Adipocyte (in vitro differentiated cells): ENCODE results near the gene THAP7.
"Not testable (repeated sequence)": the region's sequence is repeated elsewhere in the genome, so short reads cannot be mapped to it uniquely, and the experiment has no call there.

Source experiments
- DNase-seq: peaks from one replicate; pipeline ENCODE4 v3.0.0-alpha.2; 2015; ENCODE audit warnings: low read depth
- H3K27me3 ChIP-seq: replicated peaks from 2 replicates; pipeline ENCODE4 v1.7.0; 2013; ENCODE audit warnings: mild to moderate bottlenecking, low read length, moderate library complexity; ENCODE audit not compliant: control insufficient read depth, insufficient read depth
- H3K36me3 ChIP-seq: 2 replicates; pipeline ENCODE4 v1.7.0; 2013; ENCODE audit warnings: low read length, mild to moderate bottlenecking, moderate library complexity; ENCODE audit not compliant: control insufficient read depth, insufficient read depth, severe bottlenecking
- H3K4me1 ChIP-seq: 2 replicates; pipeline ENCODE4 v1.7.0; 2013; ENCODE audit warnings: mild to moderate bottlenecking, low read length, moderate library complexity; ENCODE audit not compliant: control insufficient read depth, insufficient read depth
- H3K4me3 ChIP-seq: 2 replicates; pipeline ENCODE4 v1.7.0; 2013; ENCODE audit warnings: mild to moderate bottlenecking, low read length, moderate library complexity
- H3K9ac ChIP-seq: 2 replicates; pipeline ENCODE4 v1.7.0; 2013; ENCODE audit warnings: mild to moderate bottlenecking, low read length, moderate library complexity
- H3K9me3 ChIP-seq: 2 replicates; pipeline ENCODE4 v1.7.0; 2013; ENCODE audit warnings: mild to moderate bottlenecking, low read length, moderate library complexity; ENCODE audit not compliant: control insufficient read depth

Gene THAP7

GRCh38 chr22:20978419-20978818 is 23.5 kb downstream of the THAP7 start:
- Histone ChIP-seq H3K4me1 (peaks cover 26% of the 10 kb centered on the region), H3K4me3 (no peak overlapping the region), H3K27me3 (peaks cover 18% of the 10 kb centered on the region), H3K36me3 (no peaks in the 10 kb centered on the region), H3K9me3 (peaks cover 10% of the 10 kb centered on the region), H3K9ac (no peak overlapping the region)
- no peak for DNase-seq

GRCh38 chr22:20977516-20978170 is 24.3 kb downstream of the THAP7 start:
- Histone ChIP-seq H3K36me3 (no peaks in the 10 kb centered on the region), H3K27me3 (peaks cover 18% of the 10 kb centered on the region), H3K4me1 (peaks cover 19% of the 10 kb centered on the region), H3K4me3 (no peak overlapping the region), H3K9me3 (peaks cover 10% of the 10 kb centered on the region), H3K9ac (no peak overlapping the region)
- no peak for DNase-seq

GRCh38 chr22:20977019-20977418 is 24.9 kb downstream of the THAP7 start:
- Histone ChIP-seq H3K9ac (no peak overlapping the region), H3K4me3 (no peak overlapping the region), H3K36me3 (no peaks in the 10 kb centered on the region), H3K9me3 (peaks cover 10% of the 10 kb centered on the region), H3K4me1 (peaks cover 17% of the 10 kb centered on the region), H3K27me3 (peaks cover 18% of the 10 kb centered on the region)
- DNase-seq = no peak

GRCh38 chr22:20976291-20976877 is 25.5 kb downstream of the THAP7 start:
- H3K9me3 ChIP-seq = peaks cover 10% of the 10 kb centered on the region
- H3K4me1 ChIP-seq = peaks cover 15% of the 10 kb centered on the region
- DNase-seq = no peak
- no peak overlapping the region for H3K9ac ChIP-seq
- H3K36me3 ChIP-seq = no peaks in the 10 kb centered on the region
- no peak overlapping the region for H3K4me3 ChIP-seq
- peaks cover 18% of the 10 kb centered on the region for H3K27me3 ChIP-seq

GRCh38 chr22:20975541-20976290 is 26.2 kb downstream of the THAP7 start:
- peaks cover 18% of the 10 kb centered on the region for H3K27me3 ChIP-seq
- no peak overlapping the region for H3K4me3 ChIP-seq
- H3K4me1 ChIP-seq = peaks cover 9% of the 10 kb centered on the region
- no peaks in the 10 kb centered on the region for H3K36me3 ChIP-seq
- H3K9ac ChIP-seq = no peak overlapping the region
- DNase-seq = no peak
- peaks cover 10% of the 10 kb centered on the region for H3K9me3 ChIP-seq

- Histone ChIP-seq H3K36me3 (no peaks in the 10 kb centered on the region), H3K27me3 (peaks cover 18% of the 10 kb centered on the region)
Observed at GRCh38 chr22:20974336-20974955, 27.5 kb downstream of the THAP7 start.

GRCh38 chr22:20973634-20974286 is 28.2 kb downstream of the THAP7 start:
- DNase-seq = no peak
- Histone ChIP-seq H3K4me1 (no peaks in the 10 kb centered on the region), H3K4me3 (no peak overlapping the region), H3K27me3 (peaks cover 18% of the 10 kb centered on the region), H3K9me3 (peaks cover 6% of the 10 kb centered on the region), H3K9ac (no peak overlapping the region), H3K36me3 (no peaks in the 10 kb centered on the region)

More at GRCh38 chr22:20974336-20974955, 27.5 kb downstream of the THAP7 start:
- Histone ChIP-seq H3K9ac (no peak overlapping the region), H3K9me3 (peaks cover 10% of the 10 kb centered on the region), H3K4me3 (no peak overlapping the region), H3K4me1 (peaks cover under 1% of the 10 kb centered on the region)
- no peak for DNase-seq

- no peak for DNase-seq
Observed at GRCh38 chr22:20972933-20973577, 28.9 kb downstream of the THAP7 start.

GRCh38 chr22:20972014-20972694 is 29.8 kb downstream of the THAP7 start:
- not testable (repeated sequence) for H3K4me1 ChIP-seq, H3K36me3 ChIP-seq, H3K9me3 ChIP-seq, H3K9ac ChIP-seq, H3K4me3 ChIP-seq
- peak; percentile 7 for DNase-seq
- H3K27me3 ChIP-seq = peaks cover 18% of the 10 kb centered on the region

More at GRCh38 chr22:20972933-20973577, 28.9 kb downstream of the THAP7 start:
- H3K9me3 ChIP-seq = no peaks in the 10 kb centered on the region
- H3K36me3 ChIP-seq = no peaks in the 10 kb centered on the region
- H3K27me3 ChIP-seq = peaks cover 18% of the 10 kb centered on the region
- H3K4me3 ChIP-seq = no peak overlapping the region
- H3K9ac ChIP-seq = no peak overlapping the region
- H3K4me1 ChIP-seq = no peaks in the 10 kb centered on the region

- Histone ChIP-seq H3K4me1 (no peaks in the 10 kb centered on the region), H3K27me3 (peaks cover 17% of the 10 kb centered on the region)
- DNase-seq = no peak
Observed at GRCh38 chr22:20970939-20971657, 30.8 kb downstream of the THAP7 start.

More at GRCh38 chr22:20970939-20971657, 30.8 kb downstream of the THAP7 start:
- H3K9me3 ChIP-seq = no peaks in the 10 kb centered on the region
- H3K4me3 ChIP-seq = no peak overlapping the region
- no peaks in the 10 kb centered on the region for H3K36me3 ChIP-seq
- no peak overlapping the region for H3K9ac ChIP-seq
